Caco-2 (cell line): Measurements from ENCODE around the gene AREL1. TPM values are rescaled to one million over a fixed set of nuclear protein-coding genes. Genes with fewer than 3 reads are reported as not detected.

Source experiments
- BruUV-seq: library from RNA; stranded (reverse); fragments of 400-500 nt; replicated peaks from 2 replicates; lab custom pipeline; 2021; lab: Mats Ljungman, UMichigan
- CTCF ChIA-PET: fragments of 300-600 bp; sonication (Branson Sonifier 250); formaldehyde crosslinking; loops from one replicate; lab custom pipeline; 2022; ENCODE audit warnings: antibody characterized with exemption; lab: Charles Lee
- POLR2A ChIA-PET: fragments of 300-600 bp; sonication (Branson Sonifier 250); formaldehyde crosslinking; loops from one replicate; lab custom pipeline; 2022; ENCODE audit warnings: antibody characterized with exemption; lab: Charles Lee
- DNase-seq, 2 experiments: peaks; one replicate each; pipeline versions ENCODE4 v3.0.0 to v3.0.0-alpha.2; 2020 to 2022
- H3K27me3 ChIP-seq: replicated peaks from 2 replicates; pipeline ENCODE4 v1.6.0; 2011; ENCODE audit warnings: low read length; ENCODE audit not compliant: control insufficient read depth, insufficient read depth
- H3K36me3 ChIP-seq: 2 replicates; pipeline ENCODE4 v1.5.1; 2011; ENCODE audit warnings: low read length; ENCODE audit not compliant: control insufficient read depth, insufficient read depth
- H3K4me1 ChIP-seq: fragments of 250-450 bp; sonication (Bioruptor Pico); 2 replicates; pipeline ENCODE4 v1.5.1; 2020; ENCODE audit warnings: mild to moderate bottlenecking
- H3K4me3 ChIP-seq: 2 replicates; pipeline ENCODE4 v1.5.1; 2011; ENCODE audit warnings: low read depth, mild to moderate bottlenecking, control low read depth, low read length
- H3K9me3 ChIP-seq: fragments of 250-450 bp; sonication (Bioruptor Pico); 2 replicates; pipeline ENCODE4 v1.5.1; 2020; ENCODE audit warnings: mild to moderate bottlenecking, moderate library complexity
- H3K27ac Mint-ChIP-seq: one replicate; pipeline ENCODE4 v1.8.0; 2022; ENCODE audit warnings: mixed read lengths; ENCODE audit not compliant: unreplicated experiment
- H3K27me3 Mint-ChIP-seq: one replicate; pipeline ENCODE4 v1.8.0; 2022; ENCODE audit warnings: mixed read lengths; ENCODE audit not compliant: insufficient read depth, unreplicated experiment
- H3K36me3 Mint-ChIP-seq: one replicate; pipeline ENCODE4 v1.8.0; 2022; ENCODE audit warnings: mild to moderate bottlenecking, mixed read lengths; ENCODE audit not compliant: insufficient read depth, unreplicated experiment
- H3K4me1 Mint-ChIP-seq: one replicate; pipeline ENCODE4 v1.8.0; 2022; ENCODE audit warnings: low read depth, mixed read lengths; ENCODE audit not compliant: unreplicated experiment
- H3K4me3 Mint-ChIP-seq: one replicate; pipeline ENCODE4 v1.8.0; 2022; ENCODE audit warnings: mild to moderate bottlenecking, moderate library complexity, mixed read lengths; ENCODE audit not compliant: unreplicated experiment
- H3K9me3 Mint-ChIP-seq: one replicate; pipeline ENCODE4 v1.8.0; 2022; ENCODE audit warnings: mixed read lengths; ENCODE audit not compliant: unreplicated experiment
- CTCF ChIP-seq, 2 experiments: fragments of 200-600 bp in 1 of 2; IDR thresholded peaks; 1 replicate in 1 of 2; 2 replicates in 1 of 2; pipeline versions ENCODE4 v1.5.1 to v1.8.0; 2011 to 2022; ENCODE audit warnings: antibody characterized with exemption in 1 of 2, control low read depth in 1 of 2, inconsistent platforms in 1 of 2, low read depth in 1 of 2, low read length in 1 of 2, mild to moderate bottlenecking in 1 of 2, moderate library complexity in 1 of 2; ENCODE audit not compliant: insufficient read depth in 1 of 2, severe bottlenecking in 1 of 2, unreplicated experiment in 1 of 2
- intact Hi-C: fragments of 100-400 bp; cut with micrococcal nuclease; formaldehyde crosslinking; loops from one replicate; pipeline ENCODE4 v1.10.0; 2022; ENCODE audit not compliant: unreplicated experiment
- total RNA-seq: library from RNA; stranded (reverse); gene quantifications from 2 replicates; pipeline ENCODE4 v1.2.3, GENCODE V29; 2022

AREL1 gene
- total RNA-seq, 1 experiment from 2014 or later: 38.0 TPM

GRCh38 chr14:74656964-74657363 is 55.9 kb downstream of the AREL1 start:
- Mint-ChIP-seq H3K27ac (no peak overlapping the region), H3K36me3 (peaks cover 19% of the 10 kb centered on the region), H3K9me3 (no peaks in the 10 kb centered on the region), H3K27me3 (no peaks in the 10 kb centered on the region), H3K4me3 (no peak overlapping the region), H3K4me1 (no peaks in the 10 kb centered on the region)
- POLR2A ChIA-PET: no interaction called here
- Histone ChIP-seq H3K4me3 (no peak overlapping the region), H3K4me1 (no peaks in the 10 kb centered on the region), H3K36me3 (no peaks in the 10 kb centered on the region), H3K27me3 (no peaks in the 10 kb centered on the region), H3K9me3 (no peaks in the 10 kb centered on the region)
- no peak for DNase-seq
- intact Hi-C loops: no loop called here
- TF ChIP-seq CTCF (IDR thresholded peaks at IDR 0.05; ENCODE audit: insufficient read depth in 1 of 2, low read depth in 1 of 2, low read length in 1 of 2, severe bottlenecking in 1 of 2, unreplicated experiment in 1 of 2): no peak
- CTCF ChIA-PET: no interaction called here
- BruUV-seq: no TSS peak

- H3K36me3 ChIP-seq: no peaks in the 10 kb centered on the region
- H3K4me3 ChIP-seq: no peak overlapping the region
- H3K4me1 ChIP-seq: no peaks in the 10 kb centered on the region
- Mint-ChIP-seq H3K36me3 (peaks cover 16% of the 10 kb centered on the region), H3K9me3 (no peaks in the 10 kb centered on the region), H3K27ac (no peak overlapping the region), H3K4me1 (no peaks in the 10 kb centered on the region), H3K4me3 (no peak overlapping the region), H3K27me3 (no peaks in the 10 kb centered on the region)
- H3K9me3 ChIP-seq: no peaks in the 10 kb centered on the region
- TF ChIP-seq CTCF (IDR thresholded peaks at IDR 0.05; ENCODE audit: insufficient read depth in 1 of 2, low read depth in 1 of 2, low read length in 1 of 2, severe bottlenecking in 1 of 2, unreplicated experiment in 1 of 2): no peak
- ChIA-PET POLR2A (no interaction called here), CTCF (interaction anchor here (1.8 kb wide), 1 partner anchor 47 kb away, joined by 8 read pairs; no protein-coding TSS in a partner anchor)
- DNase-seq: no peak
- H3K27me3 ChIP-seq: no peaks in the 10 kb centered on the region
- intact Hi-C loops: no loop called here
- BruUV-seq: no TSS peak
Observed at GRCh38 chr14:74655599-74656395, 57.1 kb downstream of the AREL1 start.

- no peak for TF ChIP-seq CTCF (IDR thresholded peaks at IDR 0.05; ENCODE audit: insufficient read depth in 1 of 2, low read depth in 1 of 2, low read length in 1 of 2, severe bottlenecking in 1 of 2, unreplicated experiment in 1 of 2)
- H3K27me3 Mint-ChIP-seq: no peaks in the 10 kb centered on the region
- ChIA-PET POLR2A (no interaction called here), CTCF (interaction anchor here (1.8 kb wide), 1 partner anchor 46 kb away, joined by 8 read pairs; no protein-coding TSS in a partner anchor)
- no peak overlapping the region for H3K4me3 Mint-ChIP-seq
- BruUV-seq: no TSS peak
- H3K9me3 Mint-ChIP-seq: no peaks in the 10 kb centered on the region
- Histone ChIP-seq H3K36me3 (no peaks in the 10 kb centered on the region), H3K9me3 (no peaks in the 10 kb centered on the region), H3K4me1 (no peaks in the 10 kb centered on the region), H3K4me3 (no peak overlapping the region), H3K27me3 (no peaks in the 10 kb centered on the region)
- DNase-seq: no peak
- no peaks in the 10 kb centered on the region for H3K4me1 Mint-ChIP-seq
- H3K36me3 Mint-ChIP-seq: peaks cover 8% of the 10 kb centered on the region
- H3K27ac Mint-ChIP-seq: no peak overlapping the region
- intact Hi-C loops: no loop called here
Observed at GRCh38 chr14:74654931-74655330, 57.9 kb downstream of the AREL1 start.
